ENCODE results near the gene DOK4.

DOK4 gene

DNA sequence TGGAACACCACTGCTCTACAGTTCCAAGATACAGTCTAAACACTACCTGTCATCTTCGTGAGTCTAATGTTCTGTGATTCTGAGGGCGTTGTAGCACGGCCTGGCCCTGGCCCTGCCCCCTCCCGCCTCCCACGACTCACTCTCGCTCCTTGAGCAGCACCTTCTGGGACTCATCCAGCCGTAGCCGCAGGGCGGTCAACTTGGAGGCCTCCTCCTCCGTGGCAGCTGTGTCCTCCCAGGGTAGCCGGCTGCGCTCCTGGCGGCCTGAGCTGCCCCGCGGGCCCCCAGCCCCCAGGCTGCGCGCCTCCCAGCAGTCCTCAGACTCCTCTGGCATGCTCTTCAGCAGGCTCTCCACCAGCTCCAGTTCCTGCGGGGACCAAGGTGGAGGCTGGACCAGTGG is 39.5 kb upstream of the DOK4 start:
- H3K36me3 ChIP-seq (ENCODE audit: control insufficient read depth, low read length), result peaks cover 4% of the 10 kb centered on the region; the same call in 1 of the 2 replicates

GRCh38 chr16:57522960-57523359 is 36.7 kb upstream of the DOK4 start:
- H3K4me3 ChIP-seq (ENCODE audit: low read length), result peak overlapping the region; percentile 36

More for the DNA sequence above, 39.5 kb upstream of the DOK4 start:
- H3K27ac ChIP-seq (ENCODE audit: low read depth, low read length), result no peak overlapping the region
- no peaks in the 10 kb centered on the region for H4K20me1 ChIP-seq (ENCODE audit: control insufficient read depth, insufficient read depth, low read depth, low read length)
- H3K4me3 ChIP-seq (ENCODE audit: low read length), result no peak overlapping the region
- H3K4me1 ChIP-seq (ENCODE audit: control insufficient read depth, low read length), result peaks cover 54% of the 10 kb centered on the region
- TF ChIP-seq EZH2phosphoT487 (IDR thresholded peaks at IDR 0.05; ENCODE audit: borderline replicate concordance, low read length), result no peak
- H3F3A ChIP-seq (ENCODE audit: control insufficient read depth, insufficient read depth), result peaks cover 20% of the 10 kb centered on the region
- no peaks in the 10 kb centered on the region for H3K9me2 ChIP-seq (replicated peaks; ENCODE audit: control insufficient read depth, low read length)
- H3K9me3 ChIP-seq (ENCODE audit: control insufficient read depth, insufficient read depth, low read length), result no peaks in the 10 kb centered on the region
- H3K4me2 ChIP-seq (ENCODE audit: low read length), result no peak overlapping the region
- H3K79me2 ChIP-seq (ENCODE audit: control insufficient read depth, low read length), result no peaks in the 10 kb centered on the region
- H3K27me3 ChIP-seq (ENCODE audit: control insufficient read depth, low read length), result no peaks in the 10 kb centered on the region

DNA sequence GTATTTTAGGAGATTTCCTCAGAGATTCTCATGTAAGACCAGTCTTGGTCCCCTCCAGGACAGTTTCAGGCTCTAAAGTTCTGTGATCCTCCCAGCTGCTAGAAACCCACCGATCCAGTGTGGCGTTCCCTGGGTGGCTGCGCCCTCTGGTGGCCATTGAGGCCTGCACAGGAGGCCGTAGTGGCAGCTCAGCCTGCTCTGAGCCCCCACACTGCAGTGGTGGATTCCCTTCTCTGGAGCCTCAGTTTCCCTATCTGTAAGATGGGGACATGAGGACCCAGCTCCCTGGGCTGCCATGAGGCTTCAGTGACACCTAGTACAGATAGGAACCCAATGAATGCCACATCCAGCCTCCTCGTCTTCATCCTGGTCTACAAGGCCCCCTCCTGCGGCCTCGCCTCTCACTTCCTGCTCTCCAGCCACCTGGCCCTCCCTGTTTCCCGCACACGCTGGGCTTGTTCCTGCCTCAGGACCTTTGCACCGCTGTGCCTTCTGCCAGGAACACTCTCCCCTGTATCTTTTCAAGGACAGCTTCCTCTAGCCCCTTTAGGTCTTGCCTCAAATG is 33.6 kb upstream of the DOK4 start:
- TF ChIP-seq CTCF (IDR thresholded peaks at IDR 0.05; ENCODE audit: low read depth, low read length, poor library complexity, severe bottlenecking), result peak; percentile 99
- TF ChIP-seq EZH2phosphoT487 (IDR thresholded peaks at IDR 0.05; ENCODE audit: borderline replicate concordance, low read length), result no peak
- Histone ChIP-seq H3K36me3 (ENCODE audit: control insufficient read depth, low read length) (peaks cover 4% of the 10 kb centered on the region), H3K27ac (ENCODE audit: low read depth, low read length) (no peak overlapping the region), H3K4me3 (ENCODE audit: low read length) (no peak overlapping the region), H3K9me3 (ENCODE audit: control insufficient read depth, insufficient read depth, low read length) (no peaks in the 10 kb centered on the region), H4K20me1 (ENCODE audit: control insufficient read depth, insufficient read depth, low read depth, low read length) (no peaks in the 10 kb centered on the region), H3K27me3 (ENCODE audit: control insufficient read depth, low read length) (no peaks in the 10 kb centered on the region), H3K9me2 (replicated peaks; ENCODE audit: control insufficient read depth, low read length) (no peaks in the 10 kb centered on the region), H3K4me1 (ENCODE audit: control insufficient read depth, low read length) (peaks cover 29% of the 10 kb centered on the region), H3K79me2 (ENCODE audit: control insufficient read depth, low read length) (no peaks in the 10 kb centered on the region), H3K4me2 (ENCODE audit: low read length) (no peak overlapping the region), H3F3A (ENCODE audit: control insufficient read depth, insufficient read depth) (peaks cover 12% of the 10 kb centered on the region)

More at GRCh38 chr16:57522960-57523359, 36.7 kb upstream of the DOK4 start:
- peak overlapping the region; percentile 67 for H3K27ac ChIP-seq (ENCODE audit: low read depth, low read length)
- H3K4me1 ChIP-seq (ENCODE audit: control insufficient read depth, low read length), result peaks cover 39% of the 10 kb centered on the region
- peak overlapping the region; percentile 61 for H3K4me2 ChIP-seq (ENCODE audit: low read length)
- H3K79me2 ChIP-seq (ENCODE audit: control insufficient read depth, low read length), result no peaks in the 10 kb centered on the region
- H3K27me3 ChIP-seq (ENCODE audit: control insufficient read depth, low read length), result no peaks in the 10 kb centered on the region
- H3F3A ChIP-seq (ENCODE audit: control insufficient read depth, insufficient read depth), result peaks cover 12% of the 10 kb centered on the region
- H3K9me2 ChIP-seq (replicated peaks; ENCODE audit: control insufficient read depth, low read length), result no peaks in the 10 kb centered on the region
- peaks cover 4% of the 10 kb centered on the region; the same call in 1 of the 2 replicates for H3K36me3 ChIP-seq (ENCODE audit: control insufficient read depth, low read length)
- H3K9me3 ChIP-seq (ENCODE audit: control insufficient read depth, insufficient read depth, low read length), result no peaks in the 10 kb centered on the region
- no peaks in the 10 kb centered on the region for H4K20me1 ChIP-seq (ENCODE audit: control insufficient read depth, insufficient read depth, low read depth, low read length)
- TF ChIP-seq EZH2phosphoT487 (IDR thresholded peaks at IDR 0.05; ENCODE audit: borderline replicate concordance, low read length) (no peak), CTCF (IDR thresholded peaks at IDR 0.05; ENCODE audit: low read depth, low read length, poor library complexity, severe bottlenecking) (no peak)

DNA sequence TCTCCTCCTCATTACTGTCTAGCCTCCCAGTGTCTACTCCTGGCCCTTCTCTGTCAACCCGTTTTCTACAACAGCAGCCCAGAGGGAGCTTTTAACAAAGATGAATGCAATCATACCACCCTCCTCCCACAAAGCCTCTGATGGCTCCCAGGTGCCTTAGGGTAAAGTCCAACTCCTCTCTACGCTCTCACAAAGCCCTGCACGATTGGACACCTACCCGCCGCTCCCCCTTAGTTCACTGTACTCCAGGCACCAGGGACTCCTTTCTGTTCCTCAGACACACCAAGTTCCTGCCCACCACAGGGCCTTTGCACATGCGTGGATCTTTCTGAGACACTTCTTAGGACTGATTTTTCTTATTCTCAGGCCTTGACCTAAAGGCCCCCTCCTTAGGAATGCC is 32.6 kb upstream of the DOK4 start:
- no peaks in the 10 kb centered on the region for H3K79me2 ChIP-seq (ENCODE audit: control insufficient read depth, low read length)
- peaks cover 25% of the 10 kb centered on the region for H3K4me1 ChIP-seq (ENCODE audit: control insufficient read depth, low read length)
- H3K36me3 ChIP-seq (ENCODE audit: control insufficient read depth, low read length), result peaks cover 4% of the 10 kb centered on the region
- H3K9me2 ChIP-seq (replicated peaks; ENCODE audit: control insufficient read depth, low read length), result no peaks in the 10 kb centered on the region
- no peaks in the 10 kb centered on the region for H4K20me1 ChIP-seq (ENCODE audit: control insufficient read depth, insufficient read depth, low read depth, low read length)
- no peak overlapping the region for H3K4me2 ChIP-seq (ENCODE audit: low read length)
- H3K9me3 ChIP-seq (ENCODE audit: control insufficient read depth, insufficient read depth, low read length), result no peaks in the 10 kb centered on the region
- no peak for TF ChIP-seq CTCF (IDR thresholded peaks at IDR 0.05; ENCODE audit: low read depth, low read length, poor library complexity, severe bottlenecking)
- H3K27ac ChIP-seq (ENCODE audit: low read depth, low read length), result no peak overlapping the region
- H3K4me3 ChIP-seq (ENCODE audit: low read length), result no peak overlapping the region
- H3F3A ChIP-seq (ENCODE audit: control insufficient read depth, insufficient read depth), result peaks cover 12% of the 10 kb centered on the region
- H3K27me3 ChIP-seq (ENCODE audit: control insufficient read depth, low read length), result no peaks in the 10 kb centered on the region

Measured in DOHH2 (cell line).